HL-60 (cell line): ENCODE measurements around the gene LDB3.

ENCODE experiments used
- DNase-seq, 2 experiments: peaks; one replicate each; pipeline ENCODE4 v3.0.0-alpha.2; 2010 to 2020; ENCODE audit warnings: low read depth in 1 of 2, low spot score in 1 of 2
- H3K27ac ChIP-seq: fragments of 250-450 bp; sonication (Bioruptor Pico); replicated peaks from 2 replicates; pipeline ENCODE4 v1.5.1; 2020; ENCODE audit warnings: mild to moderate bottlenecking, moderate library complexity
- H3K27me3 ChIP-seq: fragments of 250-450 bp; sonication (Bioruptor Pico); 2 replicates; pipeline ENCODE4 v1.5.1; 2021; ENCODE audit warnings: mild to moderate bottlenecking, moderate library complexity; ENCODE audit not compliant: insufficient read depth, poor library complexity, severe bottlenecking
- H3K4me3 ChIP-seq: replicated peaks from 2 replicates; pipeline ENCODE4 v1.5.1; 2011; ENCODE audit warnings: mild to moderate bottlenecking, control low read depth, low read length; ENCODE audit not compliant: insufficient read depth
- CTCF ChIP-seq: IDR thresholded peaks from one replicate; pipeline ENCODE4 v1.5.1; 2011; ENCODE audit warnings: low read length, control low read depth, inconsistent platforms; ENCODE audit not compliant: insufficient read depth
- GABPA ChIP-seq: IDR thresholded peaks from 2 replicates; pipeline ENCODE4 v1.6.1; 2012; ENCODE audit warnings: low read depth
- POLR2AphosphoS5 ChIP-seq: IDR thresholded peaks from 2 replicates; pipeline ENCODE4 v1.6.1; 2012; ENCODE audit warnings: low read depth
- REST ChIP-seq: IDR thresholded peaks from 2 replicates; pipeline ENCODE4 v1.6.1; 2012; ENCODE audit warnings: low read depth; ENCODE audit not compliant: insufficient replicate concordance
- SPI1 ChIP-seq: IDR thresholded peaks from 2 replicates; pipeline ENCODE4 v1.6.1; 2012; ENCODE audit warnings: low read depth, mild to moderate bottlenecking, borderline replicate concordance

Gene LDB3

GRCh38 chr10:86699125-86699524 is 30.8 kb downstream of the LDB3 start:
- Histone ChIP-seq H3K27me3 (no peaks in the 10 kb centered on the region), H3K27ac (no peak overlapping the region), H3K4me3 (no peak overlapping the region)
- no peak for TF ChIP-seq POLR2AphosphoS5
- no peak for TF ChIP-seq GABPA
- TF ChIP-seq CTCF, result no peak
- TF ChIP-seq SPI1, result no peak
- no peak for TF ChIP-seq REST
- no peak for DNase-seq

GRCh38 chr10:86699541-86699940 is 31.2 kb downstream of the LDB3 start:
- no peak for DNase-seq
- no peak overlapping the region for H3K27ac ChIP-seq
- no peak overlapping the region for H3K4me3 ChIP-seq
- no peaks in the 10 kb centered on the region for H3K27me3 ChIP-seq
- no peak for TF ChIP-seq CTCF
- TF ChIP-seq SPI1, result no peak
- no peak for TF ChIP-seq REST
- TF ChIP-seq GABPA, result no peak
- TF ChIP-seq POLR2AphosphoS5, result no peak

- TF ChIP-seq SPI1 (no peak), GABPA (no peak), REST (no peak), CTCF (no peak), POLR2AphosphoS5 (no peak)
- Histone ChIP-seq H3K27ac (no peak overlapping the region), H3K27me3 (no peaks in the 10 kb centered on the region), H3K4me3 (no peak overlapping the region)
- DNase-seq, result no peak
Measured at GRCh38 chr10:86699991-86700840, 31.9 kb downstream of the LDB3 start.
